ENCODE results near the gene FAM193B. TPM values are rescaled to one million over a fixed set of nuclear protein-coding genes. Genes with fewer than 3 reads are reported as not detected.
A peak's percentile ranks its signal among the peaks of the same experiment; 100 is the strongest.

Gene FAM193B
- total RNA-seq, 1 donor from 2014 or later = 72.4 TPM

GRCh38 chr5:177502886-177503285, 51.5 kb downstream of the FAM193B start:
- DNase-seq (ENCODE audit: extremely low spot score in 2 of 2) = no peak
- Histone ChIP-seq H3K4me1 (peaks cover 8% of the 10 kb centered on the region), H3K9me3 (no peaks in the 10 kb centered on the region), H3K27ac (no peak overlapping the region), H3K27me3 (no peaks in the 10 kb centered on the region), H3K4me3 (no peak overlapping the region), H3K36me3 (no peaks in the 10 kb centered on the region)
- no peak for TF ChIP-seq CTCF (IDR thresholded peaks at IDR 0.05)
- no peak for TF ChIP-seq POLR2A (IDR thresholded peaks at IDR 0.05)
- no peak for TF ChIP-seq POLR2AphosphoS5 (IDR thresholded peaks at IDR 0.05; ENCODE audit: insufficient read depth in 1 of 2, low read depth in 1 of 2)
- intact Hi-C loops (cut with DNase I) = no loop called here

GRCh38 chr5:177501874-177502678, 52.3 kb downstream of the FAM193B start:
- H3K27ac ChIP-seq = no peak overlapping the region
- H3K9me3 ChIP-seq = no peaks in the 10 kb centered on the region
- TF ChIP-seq CTCF (IDR thresholded peaks at IDR 0.05) (no peak), POLR2AphosphoS5 (IDR thresholded peaks at IDR 0.05; ENCODE audit: insufficient read depth in 1 of 2, low read depth in 1 of 2) (no peak), POLR2A (IDR thresholded peaks at IDR 0.05) (no peak)
- H3K36me3 ChIP-seq = no peaks in the 10 kb centered on the region
- H3K4me1 ChIP-seq = peaks cover 9% of the 10 kb centered on the region
- no peaks in the 10 kb centered on the region for H3K27me3 ChIP-seq
- intact Hi-C loops (cut with DNase I) = loop anchor here (2.0 kb wide), 1 partner anchor 111 kb away; no protein-coding TSS in a partner anchor
- DNase-seq (ENCODE audit: extremely low spot score in 2 of 2) = no peak
- no peak overlapping the region for H3K4me3 ChIP-seq

- H3K4me3 ChIP-seq = no peak overlapping the region
- intact Hi-C loops (cut with DNase I) = loop anchor here (2.0 kb wide), 1 partner anchor 110 kb away; no protein-coding TSS in a partner anchor
- no peaks in the 10 kb centered on the region for H3K9me3 ChIP-seq
- peaks cover 20% of the 10 kb centered on the region for H3K4me1 ChIP-seq
- no peaks in the 10 kb centered on the region for H3K27me3 ChIP-seq
- TF ChIP-seq POLR2A (IDR thresholded peaks at IDR 0.05) = no peak
- TF ChIP-seq POLR2AphosphoS5 (IDR thresholded peaks at IDR 0.05; ENCODE audit: insufficient read depth in 1 of 2, low read depth in 1 of 2) = peak in 1 of 2 donors; percentile 56
- peak; percentile 93 to 98 (median 94) for TF ChIP-seq CTCF (IDR thresholded peaks at IDR 0.05)
- H3K36me3 ChIP-seq = no peaks in the 10 kb centered on the region
- H3K27ac ChIP-seq = no peak overlapping the region
- no peak for DNase-seq (ENCODE audit: extremely low spot score in 2 of 2)
Observed at GRCh38 chr5:177500685-177501522, 53.5 kb downstream of the FAM193B start.

GRCh38 chr5:177499842-177500241, 54.5 kb downstream of the FAM193B start:
- TF ChIP-seq POLR2A (IDR thresholded peaks at IDR 0.05) (no peak), CTCF (IDR thresholded peaks at IDR 0.05) (no peak), POLR2AphosphoS5 (IDR thresholded peaks at IDR 0.05; ENCODE audit: insufficient read depth in 1 of 2, low read depth in 1 of 2) (no peak)
- H3K4me1 ChIP-seq = peaks cover 31% of the 10 kb centered on the region
- no peak overlapping the region for H3K4me3 ChIP-seq
- H3K36me3 ChIP-seq = no peaks in the 10 kb centered on the region
- H3K27ac ChIP-seq = no peak overlapping the region
- no peak for DNase-seq (ENCODE audit: extremely low spot score in 2 of 2)
- no peaks in the 10 kb centered on the region for H3K27me3 ChIP-seq
- H3K9me3 ChIP-seq = no peaks in the 10 kb centered on the region
- intact Hi-C loops (cut with DNase I) = loop anchor here (2.0 to 5.0 kb wide), 2 partner anchors 43 to 109 kb away; no protein-coding TSS in a partner anchor

Measured in vagina (tissue), 2 donors.